Iris pigment epithelial cell (primary cell): ENCODE results near the gene VMAC.
A peak's percentile ranks its signal among the peaks of the same experiment; 100 is the strongest.

Experiments used
- DNase-seq: peaks from one replicate; pipeline ENCODE4 v3.0.0-alpha.2; 2011; ENCODE audit warnings: low read depth

Gene VMAC

GRCh38 chr19:5953030-5953589 is 48.4 kb downstream of the VMAC start:
- DNase-seq = peak; percentile 41

DNA sequence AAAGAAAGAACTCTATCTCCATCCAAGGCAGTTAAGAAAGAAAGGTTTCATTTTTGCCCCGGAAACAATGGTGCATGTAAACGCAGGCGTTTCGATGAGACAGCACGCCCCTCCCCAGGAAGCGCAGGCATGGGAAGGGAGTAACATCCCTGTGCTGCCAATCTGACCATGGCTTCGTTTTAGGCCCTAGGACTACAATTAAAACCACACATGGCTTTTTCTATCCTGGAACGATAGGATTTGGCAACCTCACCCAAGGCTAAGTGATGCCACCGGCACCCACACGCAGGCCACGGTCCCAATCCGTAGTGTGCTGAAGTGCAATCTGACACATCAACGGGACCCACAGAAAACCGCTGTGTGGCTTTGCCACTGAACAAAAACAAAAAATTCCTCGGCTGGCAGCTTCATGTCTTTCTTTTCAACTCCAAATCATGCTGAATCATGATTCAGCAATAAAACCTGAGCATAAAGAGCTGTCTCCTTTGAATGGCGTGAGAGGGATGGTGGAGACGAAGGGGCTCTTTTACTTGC is 49.1 kb downstream of the VMAC start:
- no peak for DNase-seq

- DNase-seq = no peak
These were observed 49.6 kb downstream of the VMAC start for GRCh38 chr19:5954293-5954692.

- no peak for DNase-seq
These were observed 50.9 kb downstream of the VMAC start for GRCh38 chr19:5955636-5955935.

- DNase-seq = no peak
These were observed 51.7 kb downstream of the VMAC start for GRCh38 chr19:5956323-5956722.

- no peak for DNase-seq
These were observed 52.1 kb downstream of the VMAC start for GRCh38 chr19:5956728-5957127.

- peak; percentile 57 for DNase-seq
These were observed 52.5 kb downstream of the VMAC start for GRCh38 chr19:5957170-5957569.

DNA sequence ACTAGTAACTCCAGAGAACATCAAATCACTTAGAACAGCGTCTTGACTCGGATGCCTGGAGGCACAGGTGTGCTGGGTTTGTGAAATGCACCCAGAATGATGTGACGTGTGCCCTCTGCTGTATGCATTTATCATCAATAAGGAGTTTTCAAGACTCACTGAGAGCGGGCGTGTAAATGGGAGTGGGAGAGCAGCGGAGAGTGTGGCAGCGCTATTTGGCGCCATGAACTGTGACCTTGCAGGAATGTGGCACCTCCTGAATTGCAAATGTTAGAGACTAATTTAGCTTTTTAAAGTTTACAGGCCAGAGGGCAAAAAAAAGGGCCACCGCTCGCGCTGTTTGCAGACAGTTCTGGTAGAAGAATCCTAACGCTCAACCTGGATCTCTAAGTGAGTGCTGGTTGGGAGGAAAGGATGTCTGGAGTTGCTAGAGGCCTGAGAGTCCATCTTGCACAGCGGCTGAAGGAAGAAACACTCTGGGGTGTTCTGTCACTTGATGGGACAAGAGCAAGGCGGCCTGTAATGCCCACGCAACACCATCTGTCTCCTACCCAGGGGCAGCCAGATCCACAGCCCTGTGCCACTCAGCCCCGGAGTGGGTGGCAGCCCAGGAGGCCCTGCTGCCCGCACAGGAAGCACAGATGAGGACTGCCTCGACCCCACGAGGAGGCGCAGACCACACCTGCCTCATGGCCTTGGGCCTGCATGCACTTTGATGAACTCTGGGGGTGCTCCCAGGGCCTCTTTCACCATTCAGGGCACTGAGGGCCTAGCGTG is 53.6 kb downstream of the VMAC start:
- DNase-seq = no peak

GRCh38 chr19:5958851-5959122 is 54.1 kb downstream of the VMAC start:
- DNase-seq = no peak

DNA sequence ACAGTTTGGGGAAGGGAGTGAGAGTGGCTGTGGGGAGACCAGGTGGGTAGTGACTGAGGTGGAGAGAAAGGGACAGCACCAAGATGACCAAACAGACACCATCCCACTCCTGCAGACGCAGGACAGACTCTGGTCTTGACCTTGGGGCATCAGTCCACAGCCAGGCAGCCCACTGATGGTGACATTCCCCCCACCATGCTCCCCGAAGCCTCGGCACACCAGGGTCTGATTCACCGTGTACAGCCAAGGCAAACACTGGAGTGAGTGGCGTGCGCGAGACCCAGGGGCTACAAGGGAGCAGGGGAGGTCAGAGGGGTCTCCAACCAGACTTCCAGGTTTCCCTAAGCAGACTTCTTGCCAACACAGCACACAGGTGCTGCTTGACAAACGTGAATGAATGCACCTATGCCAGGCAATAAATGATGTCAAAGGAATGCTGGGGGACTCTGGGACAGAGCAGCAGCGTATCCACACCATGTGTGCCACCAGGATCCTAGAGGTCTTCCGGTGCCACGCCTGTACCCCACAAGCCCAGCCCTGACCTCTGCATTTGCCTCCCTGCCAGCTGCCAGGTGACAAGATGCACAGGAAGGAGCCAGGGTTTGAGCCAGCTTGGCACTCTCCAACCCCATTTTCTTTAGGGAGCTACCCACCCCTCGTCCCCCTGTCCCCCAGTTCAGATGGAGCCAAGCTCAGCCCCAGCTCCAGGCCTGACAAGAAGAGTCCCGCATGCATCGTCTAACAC is 54.8 kb downstream of the VMAC start:
- no peak for DNase-seq
